ENCODE data around the gene IL17F.

DNA sequence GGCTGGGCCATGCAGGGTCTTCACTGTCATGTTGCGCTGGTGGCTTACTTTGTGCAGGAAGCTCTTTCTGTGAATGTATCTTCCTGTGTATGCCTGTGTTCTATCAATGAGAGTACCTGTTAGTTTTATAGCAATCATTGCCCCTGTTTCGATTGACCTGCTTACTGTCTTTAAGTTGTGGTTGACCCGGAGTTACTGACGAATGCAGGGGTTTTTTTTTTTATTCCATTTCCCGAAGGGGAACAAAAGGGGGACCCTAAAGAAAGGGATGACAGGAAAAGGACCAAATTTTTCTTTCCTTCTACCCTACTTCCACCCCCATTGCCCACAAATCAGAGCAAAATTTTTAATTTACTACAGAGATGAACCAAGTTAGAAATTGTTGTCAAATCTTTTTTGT lies at the start of gene IL17F:
- no peak for TF ChIP-seq RAD21 (conservative IDR thresholded peaks at IDR 0.05)
- TF ChIP-seq, protein P1, sequence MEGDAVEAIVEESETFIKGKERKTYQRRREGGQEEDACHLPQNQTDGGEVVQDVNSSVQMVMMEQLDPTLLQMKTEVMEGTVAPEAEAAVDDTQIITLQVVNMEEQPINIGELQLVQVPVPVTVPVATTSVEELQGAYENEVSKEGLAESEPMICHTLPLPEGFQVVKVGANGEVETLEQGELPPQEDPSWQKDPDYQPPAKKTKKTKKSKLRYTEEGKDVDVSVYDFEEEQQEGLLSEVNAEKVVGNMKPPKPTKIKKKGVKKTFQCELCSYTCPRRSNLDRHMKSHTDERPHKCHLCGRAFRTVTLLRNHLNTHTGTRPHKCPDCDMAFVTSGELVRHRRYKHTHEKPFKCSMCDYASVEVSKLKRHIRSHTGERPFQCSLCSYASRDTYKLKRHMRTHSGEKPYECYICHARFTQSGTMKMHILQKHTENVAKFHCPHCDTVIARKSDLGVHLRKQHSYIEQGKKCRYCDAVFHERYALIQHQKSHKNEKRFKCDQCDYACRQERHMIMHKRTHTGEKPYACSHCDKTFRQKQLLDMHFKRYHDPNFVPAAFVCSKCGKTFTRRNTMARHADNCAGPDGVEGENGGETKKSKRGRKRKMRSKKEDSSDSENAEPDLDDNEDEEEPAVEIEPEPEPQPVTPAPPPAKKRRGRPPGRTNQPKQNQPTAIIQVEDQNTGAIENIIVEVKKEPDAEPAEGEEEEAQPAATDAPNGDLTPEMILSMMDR (IDR thresholded peaks at IDR 0.05; ENCODE audit: poor library complexity, severe bottlenecking), result no peak
- TF ChIP-seq POLR2AphosphoS5 (IDR thresholded peaks at IDR 0.05), result no peak
- TF ChIP-seq, protein P2, sequence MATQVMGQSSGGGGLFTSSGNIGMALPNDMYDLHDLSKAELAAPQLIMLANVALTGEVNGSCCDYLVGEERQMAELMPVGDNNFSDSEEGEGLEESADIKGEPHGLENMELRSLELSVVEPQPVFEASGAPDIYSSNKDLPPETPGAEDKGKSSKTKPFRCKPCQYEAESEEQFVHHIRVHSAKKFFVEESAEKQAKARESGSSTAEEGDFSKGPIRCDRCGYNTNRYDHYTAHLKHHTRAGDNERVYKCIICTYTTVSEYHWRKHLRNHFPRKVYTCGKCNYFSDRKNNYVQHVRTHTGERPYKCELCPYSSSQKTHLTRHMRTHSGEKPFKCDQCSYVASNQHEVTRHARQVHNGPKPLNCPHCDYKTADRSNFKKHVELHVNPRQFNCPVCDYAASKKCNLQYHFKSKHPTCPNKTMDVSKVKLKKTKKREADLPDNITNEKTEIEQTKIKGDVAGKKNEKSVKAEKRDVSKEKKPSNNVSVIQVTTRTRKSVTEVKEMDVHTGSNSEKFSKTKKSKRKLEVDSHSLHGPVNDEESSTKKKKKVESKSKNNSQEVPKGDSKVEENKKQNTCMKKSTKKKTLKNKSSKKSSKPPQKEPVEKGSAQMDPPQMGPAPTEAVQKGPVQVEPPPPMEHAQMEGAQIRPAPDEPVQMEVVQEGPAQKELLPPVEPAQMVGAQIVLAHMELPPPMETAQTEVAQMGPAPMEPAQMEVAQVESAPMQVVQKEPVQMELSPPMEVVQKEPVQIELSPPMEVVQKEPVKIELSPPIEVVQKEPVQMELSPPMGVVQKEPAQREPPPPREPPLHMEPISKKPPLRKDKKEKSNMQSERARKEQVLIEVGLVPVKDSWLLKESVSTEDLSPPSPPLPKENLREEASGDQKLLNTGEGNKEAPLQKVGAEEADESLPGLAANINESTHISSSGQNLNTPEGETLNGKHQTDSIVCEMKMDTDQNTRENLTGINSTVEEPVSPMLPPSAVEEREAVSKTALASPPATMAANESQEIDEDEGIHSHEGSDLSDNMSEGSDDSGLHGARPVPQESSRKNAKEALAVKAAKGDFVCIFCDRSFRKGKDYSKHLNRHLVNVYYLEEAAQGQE (IDR thresholded peaks at IDR 0.05; ENCODE audit: borderline replicate concordance), result no peak
- no peak for TF ChIP-seq EZH2 (IDR thresholded peaks at IDR 0.05; ENCODE audit: borderline replicate concordance, insufficient read depth, low read length, poor library complexity, severe bottlenecking)
- TF ChIP-seq SMC3 (conservative IDR thresholded peaks at IDR 0.05; ENCODE audit: poor library complexity), result no peak
- TF ChIP-seq EP300 (conservative IDR thresholded peaks at IDR 0.05; ENCODE audit: poor library complexity, severe bottlenecking), result no peak
- no peak for TF ChIP-seq TAF1 (IDR thresholded peaks at IDR 0.05; ENCODE audit: low read depth)

Measured in neural cell (in vitro differentiated cells).